ENCODE measurements around the gene CDKAL1.

- TF ChIP-seq CTCF (IDR thresholded peaks at IDR 0.05) (no peak), POLR2A (IDR thresholded peaks at IDR 0.05) (no peak), POLR2AphosphoS5 (IDR thresholded peaks at IDR 0.05) (no peak)
Observed at GRCh38 chr6:20870493-20870892, 336.2 kb downstream of the CDKAL1 start.

Data from prostate gland (tissue), 2 donors.